GM12878 (cell line): ENCODE results near the gene PRKCB. TPM values are rescaled to one million over a fixed set of nuclear protein-coding genes. Genes with fewer than 3 reads are reported as not detected.

Source experiments
- ATAC-seq: fragments of 200-7000 bp; cut with Tn5 transposase; 3 replicates; pipeline ENCODE4 v1.9.1; 2020; ENCODE audit warnings: mild to moderate bottlenecking, moderate library complexity
- BruUV-seq: library from RNA; stranded (reverse); fragments of 400-500 nt; replicated peaks from 2 replicates; lab custom pipeline; 2021; lab: Mats Ljungman, UMichigan
- CTCF ChIA-PET: fragments of 300-600 bp; sonication (Branson Sonifier 250); formaldehyde crosslinking; extraction: SDS; loops from one replicate; lab custom pipeline; 2021; ENCODE audit warnings: inconsistent platforms; lab: Yijun Ruan, JAX
- POLR2A ChIA-PET: fragments of 350-600 bp; formaldehyde crosslinking; extraction: SDS; loops from one replicate; lab custom pipeline; 2021; ENCODE audit warnings: inconsistent platforms; lab: Charles Lee
- RAD21 ChIA-PET: fragments of 300-600 bp; sonication (Branson Sonifier 250); formaldehyde crosslinking; loops from one replicate; lab custom pipeline; 2023; ENCODE audit warnings: antibody characterized with exemption; ENCODE audit not compliant: unreplicated experiment; lab: Charles Lee
- SMC1A ChIA-PET: fragments of 300-600 bp; sonication (Branson Sonifier 250); formaldehyde crosslinking; loops from one replicate; lab custom pipeline; 2023; ENCODE audit not compliant: unreplicated experiment, uncharacterized antibody; lab: Charles Lee
- DNase-seq: peaks from one replicate; pipeline ENCODE4 v3.0.0-alpha.2; 2011; ENCODE audit warnings: low read depth, low spot score
- FAIRE-seq: peaks from 3 replicates; lab custom pipeline; 2011; peaks lifted over from hg19 to GRCh38; lab: Jason Lieb, UNC
- H2AFZ ChIP-seq: 2 replicates; pipeline ENCODE4 v1.6.0; 2011; ENCODE audit warnings: low read depth, low read length, control low read depth; ENCODE audit not compliant: control insufficient read depth
- H3K27ac ChIP-seq: 2 replicates; pipeline ENCODE4 v1.5.1; 2011; ENCODE audit warnings: control low read depth; ENCODE audit not compliant: control insufficient read depth, insufficient read depth
- H3K27me3 ChIP-seq, 2 experiments: replicated peaks in 1 of 2; 2 replicates each; pipeline versions ENCODE4 v1.6.0 to v1.6.1; 2011; ENCODE audit warnings: low read length in 1 of 2; ENCODE audit not compliant: control insufficient read depth in 2 of 2, insufficient read depth in 2 of 2
- H3K36me3 ChIP-seq, 2 experiments: 2 replicates each; pipeline ENCODE4 v1.5.1; 2011; ENCODE audit warnings: low read length in 1 of 2; ENCODE audit not compliant: control insufficient read depth in 2 of 2, insufficient read depth in 2 of 2
- H3K4me1 ChIP-seq: 2 replicates; pipeline ENCODE4 v1.6.1; 2011; ENCODE audit warnings: mild to moderate bottlenecking, low read length, moderate library complexity, mixed read lengths; ENCODE audit not compliant: control insufficient read depth, insufficient read depth
- H3K4me2 ChIP-seq: 2 replicates; pipeline ENCODE4 v1.6.0; 2011; ENCODE audit warnings: control low read depth; ENCODE audit not compliant: control insufficient read depth, insufficient read depth
- H3K4me3 ChIP-seq: fragments of 200-600 bp; sonication (generic); 2 replicates; pipeline ENCODE4 v1.5.1; 2016
- H3K79me2 ChIP-seq: 2 replicates; pipeline ENCODE4 v1.6.0; 2011; ENCODE audit warnings: low read length; ENCODE audit not compliant: control insufficient read depth, insufficient read depth
- H3K9ac ChIP-seq: 2 replicates; pipeline ENCODE4 v1.8.0; 2011; ENCODE audit warnings: low read length, control low read depth, mixed read lengths; ENCODE audit not compliant: control insufficient read depth, insufficient read depth
- H3K9me3 ChIP-seq: replicated peaks from 3 replicates; pipeline ENCODE4 v1.5.1; 2011; ENCODE audit warnings: mild to moderate bottlenecking, low read length; ENCODE audit not compliant: control insufficient read depth, insufficient read depth
- H4K20me1 ChIP-seq: 2 replicates; pipeline ENCODE4 v1.6.0; 2011; ENCODE audit not compliant: control insufficient read depth, insufficient read depth
- E2F8 ChIP-seq: fragments of 450-650 bp; IDR thresholded peaks from 2 replicates; pipeline ENCODE4 v1.6.1; 2018; ENCODE audit warnings: mild to moderate bottlenecking, low read depth, moderate library complexity; ENCODE audit not compliant: partially characterized antibody
- IRF3 ChIP-seq: fragments of 450-650 bp; IDR thresholded peaks from 2 replicates; pipeline ENCODE4 v1.6.1; 2014; ENCODE audit warnings: mild to moderate bottlenecking
- KAT2A ChIP-seq: conservative IDR thresholded peaks from 2 replicates; pipeline ENCODE4 v1.6.1; 2011; ENCODE audit warnings: low read depth, low read length; ENCODE audit not compliant: control insufficient read depth
- NFXL1 ChIP-seq: fragments of 450-650 bp; IDR thresholded peaks from 2 replicates; pipeline ENCODE4 v1.6.1; 2017; ENCODE audit warnings: antibody characterized with exemption, mild to moderate bottlenecking, borderline replicate concordance
- NKRF ChIP-seq: fragments of 450-650 bp; conservative IDR thresholded peaks from 2 replicates; pipeline ENCODE4 v1.6.1; 2017; ENCODE audit warnings: mild to moderate bottlenecking, moderate library complexity
- NR2F1 ChIP-seq: fragments of 450-650 bp; conservative IDR thresholded peaks from 2 replicates; pipeline ENCODE4 v1.6.1; 2017; ENCODE audit warnings: mild to moderate bottlenecking
- SMAD1 ChIP-seq: fragments of 450-650 bp; IDR thresholded peaks from 2 replicates; pipeline ENCODE4 v1.6.1; 2018; ENCODE audit warnings: mild to moderate bottlenecking, low read depth; ENCODE audit not compliant: partially characterized antibody
- SMC3 ChIP-seq: IDR thresholded peaks from 2 replicates; pipeline ENCODE4 v1.6.1; 2011; ENCODE audit warnings: low read length, improper control_type of control experiment, borderline replicate concordance
- SRF ChIP-seq, 2 experiments: IDR thresholded peaks; 2 replicates each; pipeline ENCODE4 v1.6.1; 2011; ENCODE audit warnings: low read depth in 2 of 2, low read length in 2 of 2, mild to moderate bottlenecking in 1 of 2, moderate library complexity in 1 of 2
- ZNF217 ChIP-seq: fragments of 450-650 bp; IDR thresholded peaks from 2 replicates; pipeline ENCODE4 v1.6.1; 2017; ENCODE audit warnings: antibody characterized with exemption, mild to moderate bottlenecking
- WGBS: methylation state at CpG from one replicate; pipeline ENCODE4 v1.1.6; 2016; ENCODE audit warnings: low lambda C conversion rate; ENCODE audit not compliant: insufficient replicate concordance, insufficient coverage; ENCODE audit errors: missing lambda C conversion rate; 5-methylcytosine and 5-hydroxymethylcytosine counted together
- in situ Hi-C: fragments of 300-500 bp; cut with MboI; formaldehyde crosslinking; loops from 9 replicates; pipeline ENCODE4 v1.14.3; 2018; ENCODE audit warnings: mixed read lengths
- intact Hi-C: fragments of 100-400 bp; cut with micrococcal nuclease; formaldehyde crosslinking; loops from one replicate; pipeline ENCODE4 v1.14.2; 2022; ENCODE audit not compliant: unreplicated experiment
- polyA plus RNA-seq, 11 experiments: library from polyadenylated mRNA; depleted of rRNA in 4 of 11; unstranded in 6 of 11; stranded (reverse) in 5 of 11; fragments of >200 nt; fragmentation: Nextera tagmentation in 4 of 11; fragmentation: Illumina TruSeq in 1 of 11; extraction: Ambion mirVana in 4 of 11; extraction: Trizol in 1 of 11; gene quantifications; 1 replicate in 1 of 11; 2 replicates in 10 of 11; pipeline versions ENCODE4 v1.2.1 to v1.2.3, GENCODE V29; 2011 to 2016; ENCODE audit warnings: inconsistent platforms in 2 of 11, missing spikeins in 2 of 11, low read depth in 1 of 11
- total RNA-seq, 4 experiments: library from RNA; depleted of rRNA in 3 of 4; stranded (reverse); fragments of >200 nt in 3 of 4; fragmentation: Illumina TruSeq in 1 of 4; extraction: Trizol in 1 of 4; gene quantifications; 2 replicates each; pipeline versions ENCODE4 v1.2.1 to v1.2.3, GENCODE V29; 2013 to 2021
- TF ChIP-seq, protein P1 (sequence below): fragments of 450-650 bp; IDR thresholded peaks from 2 replicates; pipeline ENCODE4 v1.6.1; 2017; ENCODE audit warnings: mild to moderate bottlenecking, moderate library complexity
- TF ChIP-seq, protein P2 (sequence below): IDR thresholded peaks from 2 replicates; pipeline ENCODE4 v1.6.1; 2012; ENCODE audit warnings: low read length, inconsistent platforms

Gene PRKCB
- total and polyA plus RNA-seq, 10 of the 15 experiments (the other 5 are each of a cell fraction or from before 2014, with no cell fraction given): 21.4 to 158 (median 97.3) TPM

- H3K36me3 ChIP-seq: no peaks in the 10 kb centered on the region
- ChIA-PET POLR2A (no interaction called here), CTCF (no interaction called here), RAD21 (no interaction called here), SMC1A (interaction anchor here (1.7 kb wide), 1 partner anchor 16 kb away, joined by 3 read pairs; no protein-coding TSS in a partner anchor)
- peaks cover 0 to 5% of the 10 kb centered on the region in 2 experiments; a peak in 3 of 4 replicates for H3K27me3 ChIP-seq
- no peak overlapping the region for H3K27ac ChIP-seq
- H3K4me3 ChIP-seq: no peak overlapping the region
- H4K20me1 ChIP-seq: no peaks in the 10 kb centered on the region
- FAIRE-seq: no peak
- no peak overlapping the region for H3K9ac ChIP-seq
- no TSS peak for BruUV-seq
- intact Hi-C loops (loop anchor here (10.0 kb wide), 1 partner anchor 63 kb away; no protein-coding TSS in a partner anchor), in situ Hi-C loops (loop anchor here (10.0 kb wide), 2 partner anchors 463 to 523 kb away; no protein-coding TSS in a partner anchor)
- H2AFZ ChIP-seq: no peak overlapping the region
- no peak for ATAC-seq
- no peaks in the 10 kb centered on the region for H3K79me2 ChIP-seq
- no peaks in the 10 kb centered on the region for H3K4me1 ChIP-seq
- no peak for DNase-seq
- 37% methylated on average over 5 of the region's 5 CpGs for WGBS
- no peaks in the 10 kb centered on the region for H3K9me3 ChIP-seq
- no peak overlapping the region for H3K4me2 ChIP-seq
- TF ChIP-seq, protein P1, sequence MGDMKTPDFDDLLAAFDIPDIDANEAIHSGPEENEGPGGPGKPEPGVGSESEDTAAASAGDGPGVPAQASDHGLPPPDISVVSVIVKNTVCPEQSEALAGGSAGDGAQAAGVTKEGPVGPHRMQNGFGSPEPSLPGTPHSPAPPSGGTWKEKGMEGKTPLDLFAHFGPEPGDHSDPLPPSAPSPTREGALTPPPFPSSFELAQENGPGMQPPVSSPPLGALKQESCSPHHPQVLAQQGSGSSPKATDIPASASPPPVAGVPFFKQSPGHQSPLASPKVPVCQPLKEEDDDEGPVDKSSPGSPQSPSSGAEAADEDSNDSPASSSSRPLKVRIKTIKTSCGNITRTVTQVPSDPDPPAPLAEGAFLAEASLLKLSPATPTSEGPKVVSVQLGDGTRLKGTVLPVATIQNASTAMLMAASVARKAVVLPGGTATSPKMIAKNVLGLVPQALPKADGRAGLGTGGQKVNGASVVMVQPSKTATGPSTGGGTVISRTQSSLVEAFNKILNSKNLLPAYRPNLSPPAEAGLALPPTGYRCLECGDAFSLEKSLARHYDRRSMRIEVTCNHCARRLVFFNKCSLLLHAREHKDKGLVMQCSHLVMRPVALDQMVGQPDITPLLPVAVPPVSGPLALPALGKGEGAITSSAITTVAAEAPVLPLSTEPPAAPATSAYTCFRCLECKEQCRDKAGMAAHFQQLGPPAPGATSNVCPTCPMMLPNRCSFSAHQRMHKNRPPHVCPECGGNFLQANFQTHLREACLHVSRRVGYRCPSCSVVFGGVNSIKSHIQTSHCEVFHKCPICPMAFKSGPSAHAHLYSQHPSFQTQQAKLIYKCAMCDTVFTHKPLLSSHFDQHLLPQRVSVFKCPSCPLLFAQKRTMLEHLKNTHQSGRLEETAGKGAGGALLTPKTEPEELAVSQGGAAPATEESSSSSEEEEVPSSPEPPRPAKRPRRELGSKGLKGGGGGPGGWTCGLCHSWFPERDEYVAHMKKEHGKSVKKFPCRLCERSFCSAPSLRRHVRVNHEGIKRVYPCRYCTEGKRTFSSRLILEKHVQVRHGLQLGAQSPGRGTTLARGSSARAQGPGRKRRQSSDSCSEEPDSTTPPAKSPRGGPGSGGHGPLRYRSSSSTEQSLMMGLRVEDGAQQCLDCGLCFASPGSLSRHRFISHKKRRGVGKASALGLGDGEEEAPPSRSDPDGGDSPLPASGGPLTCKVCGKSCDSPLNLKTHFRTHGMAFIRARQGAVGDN: no peak
- TF ChIP-seq KAT2A (no peak), IRF3 (no peak), SMAD1 (no peak), SMC3 (no peak), ZNF217 (no peak), SRF (IDR thresholded peaks at IDR 0.05; ENCODE audit: low read depth in 2 of 2, low read length in 2 of 2) (no peak), NR2F1 (no peak), NKRF (no peak), NFXL1 (no peak), E2F8 (no peak)
- TF ChIP-seq, protein P2, sequence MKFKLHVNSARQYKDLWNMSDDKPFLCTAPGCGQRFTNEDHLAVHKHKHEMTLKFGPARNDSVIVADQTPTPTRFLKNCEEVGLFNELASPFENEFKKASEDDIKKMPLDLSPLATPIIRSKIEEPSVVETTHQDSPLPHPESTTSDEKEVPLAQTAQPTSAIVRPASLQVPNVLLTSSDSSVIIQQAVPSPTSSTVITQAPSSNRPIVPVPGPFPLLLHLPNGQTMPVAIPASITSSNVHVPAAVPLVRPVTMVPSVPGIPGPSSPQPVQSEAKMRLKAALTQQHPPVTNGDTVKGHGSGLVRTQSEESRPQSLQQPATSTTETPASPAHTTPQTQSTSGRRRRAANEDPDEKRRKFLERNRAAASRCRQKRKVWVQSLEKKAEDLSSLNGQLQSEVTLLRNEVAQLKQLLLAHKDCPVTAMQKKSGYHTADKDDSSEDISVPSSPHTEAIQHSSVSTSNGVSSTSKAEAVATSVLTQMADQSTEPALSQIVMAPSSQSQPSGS: no peak
Measured at GRCh38 chr16:24257958-24258357, 422.2 kb downstream of the PRKCB start.
